Tibial artery (tissue), 4 donors: ENCODE data around the gene SLC26A6.

Experiments used
- DNase-seq, 2 donors: peaks; one replicate each; pipeline ENCODE4 v3.0.0-alpha.2; 2019
- H3K27ac ChIP-seq, 2 donors: fragments of 200-600 bp; sonication (generic) in 1 of 2; 1 replicate in 1 of 2; 2 replicates in 1 of 2; pipeline ENCODE4 v1.5.1; 2018 to 2019; ENCODE audit warnings: mild to moderate bottlenecking in 1 of 2
- H3K27me3 ChIP-seq, 2 donors: fragments of 200-600 bp; sonication (generic) in 1 of 2; one replicate each; pipeline versions ENCODE4 v1.5.1 to v1.6.0; 2016 to 2019
- H3K36me3 ChIP-seq, 3 donors: fragments of 200-600 bp; sonication (generic) in 2 of 3; one replicate each; pipeline ENCODE4 v1.5.1; 2016 to 2019; ENCODE audit warnings: mild to moderate bottlenecking in 2 of 3
- H3K4me1 ChIP-seq, 4 donors: fragments of 200-600 bp; sonication (generic) in 2 of 4; 1 replicate in 3 of 4; 2 replicates in 1 of 4; pipeline ENCODE4 v1.5.1; 2016 to 2019
- H3K4me3 ChIP-seq, 2 donors: fragments of 200-600 bp; sonication (generic) in 1 of 2; 1 replicate in 1 of 2; 2 replicates in 1 of 2; pipeline ENCODE4 v1.5.1; 2018 to 2019; ENCODE audit warnings: mild to moderate bottlenecking in 2 of 2
- H3K9me3 ChIP-seq, 3 donors: fragments of 200-600 bp; sonication (generic) in 1 of 3; one replicate each; pipeline ENCODE4 v1.5.1; 2016 to 2019
- CTCF ChIP-seq, 2 experiments: fragments of 200-600 bp in 1 of 2; fragments of 450-650 bp in 1 of 2; IDR thresholded peaks; one replicate each; pipeline ENCODE4 v1.5.1; 2017 to 2019; ENCODE audit warnings: antibody characterized with exemption in 2 of 2, mild to moderate bottlenecking in 1 of 2, moderate library complexity in 1 of 2
- intact Hi-C: fragments of 100-400 bp; cut with DNase I; formaldehyde crosslinking; loops from one replicate; pipeline ENCODE4 v1.15.0; 2023; ENCODE audit warnings: low total_unique reads

SLC26A6 gene

GRCh38 chr3:48596676-48597407 lies 38.4 kb downstream of the SLC26A6 start:
- no peak for DNase-seq
- Histone ChIP-seq H3K36me3 (peaks cover 29 to 34% (median 30%) of the 10 kb centered on the region in 3 donors), H3K4me1 (peaks cover 7 to 72% (median 65%) of the 10 kb centered on the region in 4 donors), H3K27me3 (peaks cover 0 to 6% of the 10 kb centered on the region in 2 donors), H3K27ac (peak overlapping the region; percentile 84 to 90), H3K9me3 (no peaks in the 10 kb centered on the region), H3K4me3 (no peak overlapping the region)
- intact Hi-C loops: no loop called here
- TF ChIP-seq CTCF (IDR thresholded peaks at IDR 0.05): no peak

- no peak for DNase-seq
- Histone ChIP-seq H3K27ac (peak overlapping the region; percentile 84 to 90), H3K27me3 (peaks cover 0 to 6% of the 10 kb centered on the region in 2 donors), H3K4me1 (peaks cover 7 to 71% (median 65%) of the 10 kb centered on the region in 4 donors), H3K9me3 (no peaks in the 10 kb centered on the region), H3K4me3 (no peak overlapping the region), H3K36me3 (peaks cover 22 to 27% (median 23%) of the 10 kb centered on the region in 3 donors)
- no peak for TF ChIP-seq CTCF (IDR thresholded peaks at IDR 0.05)
- intact Hi-C loops: no loop called here
Observed at GRCh38 chr3:48596157-48596556, 39.1 kb downstream of the SLC26A6 start.

- H3K4me1 ChIP-seq: peaks cover 7 to 66% (median 60%) of the 10 kb centered on the region in 4 donors
- no peak for TF ChIP-seq CTCF (IDR thresholded peaks at IDR 0.05)
- intact Hi-C loops: no loop called here
- peaks cover 0 to 6% of the 10 kb centered on the region in 2 donors for H3K27me3 ChIP-seq
- no peaks in the 10 kb centered on the region for H3K9me3 ChIP-seq
- H3K36me3 ChIP-seq: peaks cover 17 to 22% (median 22%) of the 10 kb centered on the region in 3 donors
- peak overlapping the region; percentile 84 to 90 for H3K27ac ChIP-seq
- peak overlapping the region; percentile 43 to 55 for H3K4me3 ChIP-seq
- peak in 1 of 2 donors; percentile 84 for DNase-seq
Observed at GRCh38 chr3:48595526-48596121, 39.6 kb downstream of the SLC26A6 start.

GRCh38 chr3:48595075-48595525 lies 40.2 kb downstream of the SLC26A6 start, which contains the start of gene COL7A1:
TSS of gene COL7A1 (minus strand) at chr3:48595329. CDS start at chr3:48595159, 170 bp downstream.
- DNase-seq: no peak
- peak within 1 kb of the TSS; percentile 84 to 90 for H3K27ac ChIP-seq
- H3K36me3 ChIP-seq: peaks cover 12 to 22% (median 16%) of the 10 kb centered on the region in 3 donors
- no peak for TF ChIP-seq CTCF (IDR thresholded peaks at IDR 0.05)
- peaks cover 7 to 60% (median 55%) of the 10 kb centered on the region in 4 donors for H3K4me1 ChIP-seq
- no peaks in the 10 kb centered on the region for H3K9me3 ChIP-seq
- H3K4me3 ChIP-seq: peak within 1 kb of the TSS; percentile 43 to 55
- intact Hi-C loops: no loop called here
- H3K27me3 ChIP-seq: peaks cover 0 to 6% of the 10 kb centered on the region in 2 donors

- no peak for DNase-seq
- Histone ChIP-seq H3K4me3 (peak overlapping the region; percentile 43 to 55), H3K27me3 (peaks cover 0 to 6% of the 10 kb centered on the region in 2 donors), H3K27ac (peak overlapping the region in 1 of 2 donors; percentile 90), H3K9me3 (no peaks in the 10 kb centered on the region), H3K36me3 (peaks cover 6 to 20% (median 11%) of the 10 kb centered on the region in 3 donors), H3K4me1 (peaks cover 5 to 55% (median 49%) of the 10 kb centered on the region in 4 donors)
- no peak for TF ChIP-seq CTCF (IDR thresholded peaks at IDR 0.05)
- intact Hi-C loops: loop anchor here (5.0 kb wide), 1 partner anchor 37 kb away; the partner anchor contains the start of gene PFKFB4
Observed at GRCh38 chr3:48594417-48595049, 40.7 kb downstream of the SLC26A6 start.
